ENCODE results near the gene TOP3A. TPM values are rescaled to one million over a fixed set of nuclear protein-coding genes. Genes with fewer than 3 reads are reported as not detected.
A peak's percentile ranks its signal among the peaks of the same experiment; 100 is the strongest.

The TOP3A gene
- total and polyA plus RNA-seq, 12 donors, result 8.2 to 15.6 (median 12.4) TPM

DNA sequence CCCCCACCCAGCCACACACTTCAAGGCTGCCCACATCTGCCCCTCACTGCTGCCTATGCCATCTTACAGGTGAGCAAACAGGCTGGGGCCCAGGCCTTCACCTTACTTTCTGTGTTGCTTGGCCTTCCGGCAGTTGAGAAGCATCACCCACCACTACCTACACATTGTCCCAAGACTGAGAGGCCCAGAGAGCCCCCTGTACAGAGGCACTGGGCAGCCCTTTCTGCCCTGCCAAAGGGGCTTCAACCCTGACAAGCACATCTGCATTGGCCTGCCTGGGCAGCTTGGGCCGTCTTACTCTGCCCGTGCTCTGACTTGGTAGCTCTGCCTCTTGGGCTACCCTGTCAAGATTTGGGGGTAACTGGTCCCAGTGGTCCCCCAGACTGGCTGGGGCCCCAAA is 53.1 kb downstream of the TOP3A start:
- peak overlapping the region; percentile 59 to 96 (median 86) for H3K4me3 ChIP-seq

DNA sequence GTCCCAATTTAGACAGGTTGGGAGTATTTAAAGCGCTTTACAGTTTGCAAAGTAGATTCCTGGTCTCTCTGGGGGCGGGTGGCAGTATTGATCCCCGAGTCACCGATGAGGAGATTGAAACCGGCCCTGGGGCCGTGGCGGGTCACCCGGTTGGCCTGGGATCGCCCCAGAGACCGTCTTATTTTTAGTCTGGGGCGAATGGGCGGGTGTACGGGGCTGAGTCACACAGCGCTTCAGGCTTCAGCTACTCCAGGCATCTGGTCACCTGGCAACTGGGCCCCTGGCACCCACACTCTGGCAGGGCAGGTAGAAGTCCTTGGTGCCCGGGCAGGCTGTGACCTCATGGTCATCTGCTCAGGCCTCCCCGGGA is 53.7 kb downstream of the TOP3A start:
- ATAC-seq (peak; percentile 27 to 77 (median 69)), DNase-seq (peak; percentile 79 to 86)
- Histone ChIP-seq H3K36me3 (peaks cover 0 to 44% (median 31%) of the 10 kb centered on the region in 9 donors), H3K4me3 (peak overlapping the region; percentile 59 to 96 (median 86)), H3K27ac (peak overlapping the region; percentile 90 to 99 (median 96)), H3K27me3 (no peaks in the 10 kb centered on the region), H3K4me1 (peaks cover 21 to 61% (median 53%) of the 10 kb centered on the region in 9 donors), H3K9me3 (no peaks in the 10 kb centered on the region)
- WGBS, 2 donors, result 4% methylated on average over 16 of the region's 16 CpGs
- intact Hi-C loops (cut with DNase I), result loop anchor here in 1 of 10 donors (5.0 kb wide), 1 partner anchor 56 kb away; the partner anchor contains the start of gene SMCR8
- TF ChIP-seq, protein P1, sequence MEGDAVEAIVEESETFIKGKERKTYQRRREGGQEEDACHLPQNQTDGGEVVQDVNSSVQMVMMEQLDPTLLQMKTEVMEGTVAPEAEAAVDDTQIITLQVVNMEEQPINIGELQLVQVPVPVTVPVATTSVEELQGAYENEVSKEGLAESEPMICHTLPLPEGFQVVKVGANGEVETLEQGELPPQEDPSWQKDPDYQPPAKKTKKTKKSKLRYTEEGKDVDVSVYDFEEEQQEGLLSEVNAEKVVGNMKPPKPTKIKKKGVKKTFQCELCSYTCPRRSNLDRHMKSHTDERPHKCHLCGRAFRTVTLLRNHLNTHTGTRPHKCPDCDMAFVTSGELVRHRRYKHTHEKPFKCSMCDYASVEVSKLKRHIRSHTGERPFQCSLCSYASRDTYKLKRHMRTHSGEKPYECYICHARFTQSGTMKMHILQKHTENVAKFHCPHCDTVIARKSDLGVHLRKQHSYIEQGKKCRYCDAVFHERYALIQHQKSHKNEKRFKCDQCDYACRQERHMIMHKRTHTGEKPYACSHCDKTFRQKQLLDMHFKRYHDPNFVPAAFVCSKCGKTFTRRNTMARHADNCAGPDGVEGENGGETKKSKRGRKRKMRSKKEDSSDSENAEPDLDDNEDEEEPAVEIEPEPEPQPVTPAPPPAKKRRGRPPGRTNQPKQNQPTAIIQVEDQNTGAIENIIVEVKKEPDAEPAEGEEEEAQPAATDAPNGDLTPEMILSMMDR (IDR thresholded peaks at IDR 0.05), result no peak

More for the DNA sequence above, 53.1 kb downstream of the TOP3A start:
- Histone ChIP-seq H3K4me1 (peaks cover 21 to 59% (median 48%) of the 10 kb centered on the region in 9 donors), H3K27me3 (no peaks in the 10 kb centered on the region), H3K27ac (peak overlapping the region in 9 of 10 donors; percentile 92 to 99 (median 97)), H3K36me3 (peaks cover 0 to 44% (median 26%) of the 10 kb centered on the region in 9 donors), H3K9me3 (no peaks in the 10 kb centered on the region)
- WGBS, 2 donors, result 69 to 73% methylated on average over 3 of the region's 3 CpGs
- intact Hi-C loops (cut with DNase I), result loop anchor here in 1 of 10 donors (5.0 kb wide), 1 partner anchor 56 kb away; the partner anchor contains the start of gene SMCR8
- DNase-seq (no peak), ATAC-seq (no peak)
- TF ChIP-seq, protein P1 (IDR thresholded peaks at IDR 0.05), result no peak

DNA sequence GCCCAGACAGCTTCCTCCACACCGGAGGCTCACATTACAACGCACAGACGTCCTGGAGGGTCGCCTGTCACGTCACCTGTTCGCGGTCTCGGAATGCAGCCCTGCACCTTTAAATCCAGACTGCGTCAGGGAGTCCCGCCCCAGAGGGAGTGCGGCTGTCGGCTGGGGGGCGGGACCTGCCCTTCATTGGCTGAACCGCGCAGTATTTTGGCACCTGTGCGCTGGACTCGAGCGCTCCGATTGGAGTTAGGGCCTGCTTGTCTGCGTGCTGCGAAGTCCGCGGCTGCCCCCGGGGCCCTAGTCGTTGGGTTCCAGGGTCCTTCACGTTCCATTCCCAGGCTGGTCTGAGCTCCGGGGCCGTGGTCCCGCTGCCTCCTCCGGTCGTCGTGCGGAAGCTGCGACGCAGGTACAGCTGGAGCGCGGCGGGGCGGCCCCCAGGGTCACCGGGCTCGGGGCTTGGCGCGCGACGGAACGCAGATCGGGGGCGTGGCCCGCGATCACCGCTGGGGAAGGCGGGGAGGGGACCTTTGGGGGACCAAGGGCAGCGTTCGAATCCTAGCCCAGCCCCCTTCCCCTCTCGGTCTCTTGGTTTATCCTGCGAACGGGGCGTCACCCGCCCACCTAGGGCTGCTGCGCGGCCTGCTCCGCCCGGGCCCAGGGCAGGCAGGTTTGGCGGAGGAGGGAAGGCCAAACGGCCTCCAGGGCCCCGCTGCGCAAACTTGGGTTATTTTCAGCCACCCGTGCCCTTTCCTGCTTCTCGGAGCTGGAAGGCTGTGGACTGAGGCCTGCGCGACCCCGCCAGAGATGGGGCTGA is 54.3 kb downstream of the TOP3A start, which contains the start of gene MIEF2:
Gene MIEF2 (plus strand): TSS at position 331 of the 814 bp plus-strand sequence. CDS start 2,059 bp downstream, outside the sequence.
- no peaks in the 10 kb centered on the region for H3K27me3 ChIP-seq
- TF ChIP-seq, protein P1 (IDR thresholded peaks at IDR 0.05), result no peak
- intact Hi-C loops (cut with DNase I), result loop anchor here in 1 of 10 donors (5.0 kb wide), 1 partner anchor 57 kb away; the partner anchor contains the start of gene SMCR8
- H3K4me3 ChIP-seq, result peak within 1 kb of the TSS; percentile 59 to 96 (median 86)
- DNase-seq (peak; percentile 94 to 97), ATAC-seq (peak; percentile 80 to 90 (median 88))
- H3K9me3 ChIP-seq, result no peaks in the 10 kb centered on the region
- peaks cover 21 to 65% (median 56%) of the 10 kb centered on the region in 9 donors for H3K4me1 ChIP-seq
- H3K27ac ChIP-seq, result peak within 1 kb of the TSS; percentile 90 to 99 (median 96)
- peaks cover 3 to 44% (median 35%) of the 10 kb centered on the region in 9 donors for H3K36me3 ChIP-seq
- 0% methylated on average over 72 of the region's 72 CpGs for WGBS, 2 donors

DNA sequence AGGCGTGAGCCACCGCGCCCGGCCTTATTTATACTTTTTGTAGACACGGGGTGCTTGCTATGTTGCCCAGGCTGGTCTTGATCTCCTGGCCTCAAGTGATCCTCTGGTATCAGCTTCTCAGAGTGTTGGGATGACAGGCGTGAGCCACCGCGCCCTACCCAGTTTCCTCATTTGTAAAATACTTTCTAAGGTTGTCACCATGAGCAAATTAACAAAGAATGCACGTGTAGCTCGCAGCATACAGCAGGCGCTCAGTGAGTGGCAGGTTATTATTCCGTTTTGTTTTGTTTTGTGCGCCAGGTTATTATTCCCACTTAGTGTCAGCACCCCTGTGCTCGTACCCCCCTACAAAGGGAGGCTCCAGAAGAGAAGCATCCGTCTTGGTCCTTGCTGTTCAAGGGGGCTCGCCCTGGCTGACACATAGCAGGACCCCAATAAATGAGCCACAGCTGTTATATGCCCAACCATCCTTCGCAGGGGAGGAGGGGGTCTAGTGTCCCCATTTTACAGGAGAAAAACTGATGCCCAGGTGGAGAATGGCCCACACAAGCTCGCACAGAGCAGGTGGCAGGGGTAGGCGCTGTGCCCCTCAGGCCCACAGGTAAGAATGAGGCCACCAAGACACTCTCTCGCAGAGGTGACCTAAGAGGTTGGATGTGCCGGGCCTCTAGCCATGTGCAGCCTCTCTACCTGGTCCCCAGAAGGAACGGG is 55.0 kb downstream of the TOP3A start:
- DNase-seq (no peak), ATAC-seq (peak in 1 of 8 donors; percentile 0)
- WGBS, 2 donors, result 67 to 70% methylated on average over 22 of the region's 22 CpGs
- H3K27ac ChIP-seq, result peak overlapping the region in 9 of 10 donors; percentile 92 to 99 (median 97)
- TF ChIP-seq, protein P1 (IDR thresholded peaks at IDR 0.05), result no peak
- H3K36me3 ChIP-seq, result peaks cover 3 to 44% (median 33%) of the 10 kb centered on the region in 9 donors
- intact Hi-C loops (cut with DNase I), result loop anchor here in 4 of 10 donors (5.0 kb wide), 3 partner anchors 42 to 58 kb away; partner anchors contain the start of genes SMCR8 (in 1 of the 4) and TOP3A (in 1 of the 4)
- H3K9me3 ChIP-seq, result no peaks in the 10 kb centered on the region
- no peaks in the 10 kb centered on the region for H3K27me3 ChIP-seq
- H3K4me3 ChIP-seq, result peak overlapping the region in 9 of 10 donors; percentile 59 to 96 (median 88)
- H3K4me1 ChIP-seq, result peaks cover 21 to 65% (median 56%) of the 10 kb centered on the region in 9 donors
